Measurements from ENCODE around the gene AK5. TPM values are rescaled to one million over a fixed set of nuclear protein-coding genes. Genes with fewer than 3 reads are reported as not detected.

Gene AK5
- total RNA-seq, 2 experiments from 2014 or later: 4.6 to 5.6 TPM

DNA sequence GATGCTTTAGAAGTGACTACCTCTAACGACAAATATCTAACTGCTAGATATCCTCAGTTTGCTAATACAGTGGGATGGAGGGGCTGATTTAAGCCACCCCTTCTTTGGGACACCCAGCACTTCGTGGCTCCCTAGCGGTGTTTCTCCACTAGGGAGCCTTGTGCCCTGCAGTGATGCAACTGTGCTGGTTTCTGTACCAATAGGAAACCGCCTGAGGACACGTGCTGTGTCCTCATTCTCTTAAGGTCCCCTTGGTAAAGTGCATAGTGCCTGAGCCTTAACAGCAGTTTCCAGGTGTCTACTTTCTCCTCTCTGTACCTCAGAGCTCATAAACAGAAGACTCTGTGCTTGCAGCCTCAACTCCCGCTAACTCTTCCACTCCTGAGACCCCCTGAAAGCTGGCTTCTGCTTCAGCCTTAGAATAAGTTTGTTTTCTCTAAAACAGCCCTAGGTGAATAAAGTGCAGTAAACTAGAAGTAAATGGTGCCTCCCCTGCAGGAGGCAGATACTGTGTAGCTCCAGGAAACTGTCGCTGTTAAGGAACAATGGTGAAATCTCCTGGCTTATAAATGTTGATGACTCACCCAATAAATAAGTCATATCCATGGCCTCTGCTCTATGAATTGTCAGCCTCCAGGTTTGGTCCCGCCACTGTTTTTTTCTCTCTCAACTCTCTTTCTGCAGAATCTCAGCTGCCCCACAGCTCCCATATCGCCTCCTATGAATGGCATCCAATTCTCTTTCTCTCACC lies 130.4 kb downstream of the AK5 start:
- TF ChIP-seq, protein P1, sequence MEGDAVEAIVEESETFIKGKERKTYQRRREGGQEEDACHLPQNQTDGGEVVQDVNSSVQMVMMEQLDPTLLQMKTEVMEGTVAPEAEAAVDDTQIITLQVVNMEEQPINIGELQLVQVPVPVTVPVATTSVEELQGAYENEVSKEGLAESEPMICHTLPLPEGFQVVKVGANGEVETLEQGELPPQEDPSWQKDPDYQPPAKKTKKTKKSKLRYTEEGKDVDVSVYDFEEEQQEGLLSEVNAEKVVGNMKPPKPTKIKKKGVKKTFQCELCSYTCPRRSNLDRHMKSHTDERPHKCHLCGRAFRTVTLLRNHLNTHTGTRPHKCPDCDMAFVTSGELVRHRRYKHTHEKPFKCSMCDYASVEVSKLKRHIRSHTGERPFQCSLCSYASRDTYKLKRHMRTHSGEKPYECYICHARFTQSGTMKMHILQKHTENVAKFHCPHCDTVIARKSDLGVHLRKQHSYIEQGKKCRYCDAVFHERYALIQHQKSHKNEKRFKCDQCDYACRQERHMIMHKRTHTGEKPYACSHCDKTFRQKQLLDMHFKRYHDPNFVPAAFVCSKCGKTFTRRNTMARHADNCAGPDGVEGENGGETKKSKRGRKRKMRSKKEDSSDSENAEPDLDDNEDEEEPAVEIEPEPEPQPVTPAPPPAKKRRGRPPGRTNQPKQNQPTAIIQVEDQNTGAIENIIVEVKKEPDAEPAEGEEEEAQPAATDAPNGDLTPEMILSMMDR (IDR thresholded peaks at IDR 0.05): no peak
- Mint-ChIP-seq H3K27me3 (no peaks in the 10 kb centered on the region), H3K36me3 (ENCODE audit: low read depth) (peaks cover 9% of the 10 kb centered on the region), H3K4me3 (no peak overlapping the region), H3K9me3 (peaks cover 6% of the 10 kb centered on the region), H3K4me1 (ENCODE audit: low read depth) (peaks cover 20% of the 10 kb centered on the region), H3K27ac (no peak overlapping the region)
- DNase-seq (no peak), ATAC-seq (no peak)
- intact Hi-C loops (cut with micrococcal nuclease): no loop called here
- ChIA-PET POLR2A (no interaction called here), CTCF (no interaction called here)

DNA sequence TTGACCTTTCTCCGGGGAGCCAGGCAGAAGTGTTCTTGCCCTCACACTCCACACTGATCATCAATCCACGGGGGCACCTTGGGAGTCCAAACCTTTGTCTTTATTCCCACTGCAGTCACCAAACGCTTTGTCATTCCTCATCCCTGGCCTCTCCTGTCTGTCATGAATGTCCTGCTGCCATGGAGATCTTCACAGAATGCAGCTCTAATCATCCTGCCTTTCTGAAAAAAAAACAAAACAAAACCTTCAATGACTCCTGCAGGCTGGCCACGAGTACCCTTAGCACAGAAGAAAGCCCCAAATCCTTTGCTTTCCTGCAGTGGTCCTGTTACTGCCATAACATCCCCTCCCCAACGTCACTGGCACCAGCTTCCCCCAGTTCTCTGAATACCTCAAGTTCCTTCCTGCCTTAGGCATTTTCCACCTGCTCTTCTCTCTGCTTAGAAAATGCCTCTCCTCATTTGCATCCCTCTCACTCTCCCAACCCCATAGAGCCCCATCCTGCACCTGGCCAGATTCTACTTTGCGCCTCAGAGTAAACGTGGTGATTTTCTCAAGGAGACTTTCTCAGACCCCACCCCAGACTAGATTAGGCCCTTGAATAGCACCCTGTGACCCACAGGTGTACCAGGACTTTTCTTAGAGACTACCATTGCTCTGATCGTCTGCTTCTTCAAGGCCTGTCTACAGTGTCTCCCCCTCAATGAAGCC lies 131.2 kb downstream of the AK5 start:
- DNase-seq (no peak), ATAC-seq (no peak)
- CTCF ChIA-PET: interaction anchor here (1.0 kb wide), 1 partner anchor 194 kb away, joined by 3 read pairs; the partner anchor contains the start of gene PIGK
- Mint-ChIP-seq H3K9me3 (peaks cover 6% of the 10 kb centered on the region), H3K4me1 (ENCODE audit: low read depth) (peaks cover 20% of the 10 kb centered on the region), H3K4me3 (no peak overlapping the region), H3K36me3 (ENCODE audit: low read depth) (peaks cover 12% of the 10 kb centered on the region), H3K27ac (peak overlapping the region; percentile 5), H3K27me3 (no peaks in the 10 kb centered on the region)
- TF ChIP-seq, protein P1 (IDR thresholded peaks at IDR 0.05): no peak
- POLR2A ChIA-PET: no interaction called here
- intact Hi-C loops (cut with micrococcal nuclease): no loop called here

DNA sequence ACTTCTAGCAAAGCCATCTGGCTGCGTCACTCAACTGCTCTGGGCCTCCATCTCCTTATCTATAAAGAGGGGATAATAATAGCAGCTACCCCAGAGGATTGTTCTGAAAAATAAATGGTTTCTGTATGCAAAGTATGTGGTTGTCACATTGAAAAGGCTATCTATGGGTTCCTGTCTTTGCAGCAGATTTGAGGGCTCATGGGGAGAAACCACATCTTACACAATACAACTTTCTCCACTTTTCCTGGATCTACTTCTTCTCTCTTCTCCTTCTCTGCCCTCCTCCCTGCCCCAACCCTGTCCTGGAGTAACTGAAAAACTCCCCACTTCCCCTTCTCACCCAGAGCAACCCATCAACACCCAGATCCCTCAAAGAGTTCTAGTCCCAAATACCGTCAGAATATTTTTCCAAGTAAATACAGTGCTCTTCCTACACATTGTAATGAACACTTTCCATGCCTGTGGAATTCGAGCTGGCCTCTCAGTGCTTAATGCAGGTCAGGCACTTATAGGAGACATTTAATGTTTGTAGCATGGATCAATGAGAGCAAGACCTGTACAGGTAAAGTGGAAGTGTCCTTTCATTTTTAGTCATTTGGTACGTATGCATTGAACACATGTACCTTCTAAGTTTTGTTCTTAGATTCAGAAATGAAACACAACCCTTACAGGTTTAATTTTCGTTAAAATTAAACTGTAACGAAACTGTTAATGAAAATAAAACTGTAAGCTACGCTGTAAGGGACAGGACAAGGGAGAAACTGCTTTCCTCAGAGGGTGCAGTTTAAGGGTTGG lies 131.9 kb downstream of the AK5 start:
- Mint-ChIP-seq H3K4me1 (ENCODE audit: low read depth) (peaks cover 20% of the 10 kb centered on the region), H3K27ac (no peak overlapping the region), H3K27me3 (no peaks in the 10 kb centered on the region), H3K9me3 (peaks cover 7% of the 10 kb centered on the region), H3K36me3 (ENCODE audit: low read depth) (peaks cover 17% of the 10 kb centered on the region), H3K4me3 (no peak overlapping the region)
- ATAC-seq: peak; percentile 45
- no peak for DNase-seq
- TF ChIP-seq, protein P1 (IDR thresholded peaks at IDR 0.05): no peak
- intact Hi-C loops (cut with micrococcal nuclease): no loop called here
- POLR2A ChIA-PET: no interaction called here
- CTCF ChIA-PET: interaction anchor here (1.0 kb wide), 1 partner anchor 194 kb away, joined by 3 read pairs; the partner anchor contains the start of gene PIGK

DNA sequence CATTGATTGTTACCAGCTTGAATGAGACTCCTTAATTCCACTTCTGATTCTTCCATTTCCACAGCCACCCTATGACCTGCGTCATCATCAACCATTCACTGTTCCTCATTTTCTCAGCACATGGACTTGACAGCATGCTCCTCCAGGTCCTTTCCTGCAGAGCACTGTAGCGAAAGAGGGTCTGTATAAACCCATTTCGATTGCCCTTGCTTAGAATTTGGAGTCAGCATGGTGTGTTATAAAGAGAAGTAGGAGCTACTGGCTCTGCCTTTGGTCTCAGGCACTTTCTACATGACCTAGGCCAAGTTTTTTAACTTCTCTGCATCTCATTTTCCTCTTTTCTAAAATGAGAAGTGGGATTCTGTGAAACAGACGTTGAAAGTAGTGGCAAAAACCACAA lies 133.8 kb downstream of the AK5 start:
- POLR2A ChIA-PET: no interaction called here
- intact Hi-C loops (cut with micrococcal nuclease): no loop called here

More for the DNA sequence above, 133.8 kb downstream of the AK5 start:
- H3K4me1 Mint-ChIP-seq (ENCODE audit: low read depth): peaks cover 27% of the 10 kb centered on the region
- H3K9me3 Mint-ChIP-seq: peaks cover 2% of the 10 kb centered on the region
- peaks cover 20% of the 10 kb centered on the region for H3K36me3 Mint-ChIP-seq (ENCODE audit: low read depth)
- H3K4me3 Mint-ChIP-seq: no peak overlapping the region
- ATAC-seq: no peak
- CTCF ChIA-PET: no interaction called here
- H3K27ac Mint-ChIP-seq: no peak overlapping the region
- DNase-seq: no peak
- TF ChIP-seq, protein P1 (IDR thresholded peaks at IDR 0.05): no peak
- H3K27me3 Mint-ChIP-seq: no peaks in the 10 kb centered on the region
